PC-9 (cell line): ENCODE measurements around the gene CROT.

Experiments used
- EZH2 ChIP-seq: fragments of 200-600 bp; sonication (generic); IDR thresholded peaks from 2 replicates; pipeline ENCODE4 v1.8.0; 2017; ENCODE audit warnings: antibody characterized with exemption, low read depth
- TF ChIP-seq, protein P1 (sequence below): fragments of 200-600 bp; sonication (generic); conservative IDR thresholded peaks from 2 replicates; pipeline ENCODE4 v1.6.1; 2017; ENCODE audit warnings: mixed run types, antibody characterized with exemption, mild to moderate bottlenecking, moderate library complexity

- TF ChIP-seq, protein P1, sequence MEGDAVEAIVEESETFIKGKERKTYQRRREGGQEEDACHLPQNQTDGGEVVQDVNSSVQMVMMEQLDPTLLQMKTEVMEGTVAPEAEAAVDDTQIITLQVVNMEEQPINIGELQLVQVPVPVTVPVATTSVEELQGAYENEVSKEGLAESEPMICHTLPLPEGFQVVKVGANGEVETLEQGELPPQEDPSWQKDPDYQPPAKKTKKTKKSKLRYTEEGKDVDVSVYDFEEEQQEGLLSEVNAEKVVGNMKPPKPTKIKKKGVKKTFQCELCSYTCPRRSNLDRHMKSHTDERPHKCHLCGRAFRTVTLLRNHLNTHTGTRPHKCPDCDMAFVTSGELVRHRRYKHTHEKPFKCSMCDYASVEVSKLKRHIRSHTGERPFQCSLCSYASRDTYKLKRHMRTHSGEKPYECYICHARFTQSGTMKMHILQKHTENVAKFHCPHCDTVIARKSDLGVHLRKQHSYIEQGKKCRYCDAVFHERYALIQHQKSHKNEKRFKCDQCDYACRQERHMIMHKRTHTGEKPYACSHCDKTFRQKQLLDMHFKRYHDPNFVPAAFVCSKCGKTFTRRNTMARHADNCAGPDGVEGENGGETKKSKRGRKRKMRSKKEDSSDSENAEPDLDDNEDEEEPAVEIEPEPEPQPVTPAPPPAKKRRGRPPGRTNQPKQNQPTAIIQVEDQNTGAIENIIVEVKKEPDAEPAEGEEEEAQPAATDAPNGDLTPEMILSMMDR, result peak; percentile 98
- TF ChIP-seq EZH2, result no peak
Measured at GRCh38 chr7:87312215-87312865, 33.1 kb upstream of the CROT start.
